Pancreas (tissue), 10 donors: Measurements from ENCODE around the gene PLS1. TPM values are rescaled to one million over a fixed set of nuclear protein-coding genes. Genes with fewer than 3 reads are reported as not detected.

ENCODE experiments used
- ATAC-seq, 4 donors: fragments of 200-7000 bp; cut with Tn5 transposase; one replicate each; pipeline versions ENCODE4 v1.8.0 to v1.9.1; 2020; ENCODE audit warnings: mild to moderate bottlenecking in 4 of 4, moderate library complexity in 4 of 4
- DNase-seq, 6 donors: peaks; one replicate each; pipeline ENCODE4 v3.0.0-alpha.2; 2020
- FAIRE-seq: peaks from 2 replicates; lab custom pipeline; 2012; peaks lifted over from hg19 to GRCh38; lab: Jason Lieb, UNC
- H3K27ac ChIP-seq, 4 donors: fragments of 200-600 bp; sonication (generic); 1 replicate in 3 of 4; 2 replicates in 1 of 4; pipeline versions ENCODE4 v1.5.0 to v1.8.0; 2020
- H3K27me3 ChIP-seq, 4 donors: fragments of 200-600 bp; one replicate each; pipeline ENCODE4 v1.8.0; 2021
- H3K36me3 ChIP-seq, 3 donors: fragments of 200-600 bp; sonication (generic) in 1 of 3; one replicate each; pipeline versions ENCODE4 v1.5.0 to v1.8.0; 2020 to 2021
- H3K4me1 ChIP-seq, 3 donors: fragments of 200-600 bp; one replicate each; pipeline ENCODE4 v1.8.0; 2021
- H3K4me3 ChIP-seq, 4 donors: fragments of 200-600 bp; sonication (generic) in 2 of 4; one replicate each; pipeline versions ENCODE4 v1.5.0 to v1.8.0; 2020 to 2021
- H3K9me3 ChIP-seq, 4 donors: fragments of 200-600 bp; one replicate each; pipeline ENCODE4 v1.8.0; 2021
- CTCF ChIP-seq, 4 donors: fragments of 200-600 bp; sonication (generic) in 3 of 4; IDR thresholded peaks; one replicate each; pipeline versions ENCODE4 v1.5.0 to v1.8.0; 2021; ENCODE audit warnings: antibody characterized with exemption in 4 of 4
- WGBS, 2 donors: extraction: QIAGEN DNeasy Blood & Tissue Kit; methylation state at CpG; one replicate each; pipeline ENCODE4 v1.1.7; 2013; 5-methylcytosine and 5-hydroxymethylcytosine counted together
- intact Hi-C, 3 donors: fragments of 100-400 bp; cut with DNase I; formaldehyde crosslinking; loops; one replicate each; pipeline versions ENCODE4 v1.11.1 to v1.14.2; 2022
- polyA plus RNA-seq, 2 donors: library from polyadenylated mRNA; stranded (reverse); fragments of 200-250 nt; gene quantifications; one replicate each; pipeline ENCODE4 v1.2.3, GENCODE V29; 2013
- total RNA-seq, 6 donors: library from RNA; stranded (reverse); fragmentation: NEBNext Ultra II Directional in 4 of 6; extraction: Animal tissue kit (Norgen Biotek cat#: 25700) in 4 of 6; gene quantifications; one replicate each; pipeline versions ENCODE4 v1.2.1 to v1.2.4, GENCODE V29; 2021 to 2023
- donor health status: healthy with polysubstance abuse.
- donor health status: DM: no; HTN: no; CAD: no; lungs with moderate emphysema.
- donor health status: DM: no; HTN: no; CAD: no.
- donor health status: control.
- donor health status: control.
- donor health status: Bipolar disorder and iron deficiency.
- donor health status: DM: yes; HTN: yes; CAD: no.
- donor health status: DM: no; HTN: no; CAD: no.
- donor health status: DM: no; HTN: no; CAD: no.
- donor health status: DM: yes; HTN: yes; CAD: no.

Gene PLS1
- total and polyA plus RNA-seq, 8 donors: 3.0 to 23.6 (median 10.2) TPM

- 82 to 93% methylated on average over 4 of the region's 4 CpGs for WGBS, 2 donors
- H3K4me3 ChIP-seq: no peak overlapping the region
- no peak overlapping the region for H3K27ac ChIP-seq
- intact Hi-C loops: no loop called here
- DNase-seq (no peak), FAIRE-seq (no peak), ATAC-seq (no peak)
- no peaks in the 10 kb centered on the region for H3K36me3 ChIP-seq
- no peaks in the 10 kb centered on the region for H3K27me3 ChIP-seq
- no peak for TF ChIP-seq CTCF (IDR thresholded peaks at IDR 0.05)
- no peaks in the 10 kb centered on the region for H3K4me1 ChIP-seq
- no peaks in the 10 kb centered on the region for H3K9me3 ChIP-seq
These were observed 119.9 kb downstream of the PLS1 start for GRCh38 chr3:142716102-142716501.

DNA sequence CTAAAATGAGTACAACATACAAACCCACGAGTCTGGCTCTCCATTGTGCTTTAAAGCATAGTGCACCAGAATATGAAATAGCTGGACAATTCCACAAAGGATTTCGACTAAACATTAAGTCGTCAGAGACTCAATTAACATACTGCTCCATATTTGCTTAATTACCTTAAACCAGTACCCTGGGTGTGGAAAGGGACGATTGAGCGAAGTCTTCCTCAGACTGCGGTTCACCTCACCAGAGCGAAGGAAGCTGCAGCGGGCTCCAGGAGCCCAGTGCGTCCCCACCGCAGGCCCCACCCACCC, 127.4 kb downstream of the PLS1 start:
- H3K4me1 ChIP-seq: no peaks in the 10 kb centered on the region
- H3K4me3 ChIP-seq: peak overlapping the region; percentile 50 to 74 (median 72)
- H3K36me3 ChIP-seq: no peaks in the 10 kb centered on the region
- no peak for DNase-seq
- H3K27me3 ChIP-seq: no peaks in the 10 kb centered on the region
- intact Hi-C loops: no loop called here
- WGBS, 2 donors: 0 to 1% methylated on average over 10 of the region's 10 CpGs
- H3K27ac ChIP-seq: no peak overlapping the region
- no peak for FAIRE-seq
- peak in 3 of 4 donors; percentile 17 to 27 (median 17) for ATAC-seq
- no peaks in the 10 kb centered on the region for H3K9me3 ChIP-seq
- TF ChIP-seq CTCF (IDR thresholded peaks at IDR 0.05): no peak

GRCh38 chr3:142723968-142724681, 127.9 kb downstream of the PLS1 start, which contains the start of gene TRPC1:
Gene TRPC1 (plus strand): TSS chr3:142724034. CDS start chr3:142724560, 526 bp downstream.
- peak within 1 kb of the TSS; percentile 50 to 74 (median 72) for H3K4me3 ChIP-seq
- no peaks in the 10 kb centered on the region for H3K9me3 ChIP-seq
- H3K27me3 ChIP-seq: no peaks in the 10 kb centered on the region
- intact Hi-C loops: no loop called here
- ATAC-seq (peak; percentile 85 to 94 (median 94)), FAIRE-seq (no peak), DNase-seq (peak; percentile 49 to 84 (median 65))
- whole genome bisulfite sequencing, 2 donors: 0 to 1% methylated on average over 44 to 73 of the region's 73 CpGs
- TF ChIP-seq CTCF (IDR thresholded peaks at IDR 0.05): no peak
- H3K4me1 ChIP-seq: no peaks in the 10 kb centered on the region
- H3K27ac ChIP-seq: peak within 1 kb of the TSS in 3 of 4 donors; percentile 33 to 58 (median 39)
- H3K36me3 ChIP-seq: no peaks in the 10 kb centered on the region

DNA sequence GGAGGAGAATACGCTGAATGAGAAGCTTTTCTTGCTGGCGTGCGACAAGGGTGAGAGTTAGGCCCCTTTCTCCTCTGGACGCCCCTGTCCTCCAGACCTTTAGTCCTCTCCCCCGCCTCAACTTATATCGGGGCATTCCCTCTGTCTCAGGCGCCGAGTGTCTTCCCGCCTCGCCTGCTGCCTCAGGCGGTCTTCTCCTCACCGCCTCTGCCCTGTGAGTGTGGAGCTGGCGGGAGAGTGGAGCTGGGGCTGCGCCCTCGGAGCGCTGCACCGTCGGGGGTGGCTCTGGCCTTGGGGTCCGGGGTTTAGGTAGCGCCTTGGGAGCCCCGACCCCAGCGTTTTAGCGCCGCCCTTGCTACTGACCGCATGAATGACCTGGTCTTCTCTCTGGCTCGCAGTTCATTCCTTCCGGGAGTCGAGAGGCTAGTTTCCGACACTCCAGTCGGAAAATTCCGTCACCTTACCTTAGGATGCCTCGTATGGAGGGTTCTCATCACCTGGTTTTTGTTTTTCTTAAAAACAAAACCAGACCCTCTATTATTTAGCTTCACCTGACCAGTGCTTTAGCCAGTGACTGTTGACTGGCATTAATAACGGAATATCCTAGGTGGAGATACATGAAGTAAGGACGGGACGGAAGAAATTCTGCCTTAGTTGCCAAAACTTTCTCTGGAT, 128.6 kb downstream of the PLS1 start:
- ATAC-seq (peak; percentile 32 to 62 (median 46)), FAIRE-seq (no peak), DNase-seq (peak; percentile 6 to 67 (median 16))
- H3K27me3 ChIP-seq: no peaks in the 10 kb centered on the region
- no peak for TF ChIP-seq CTCF (IDR thresholded peaks at IDR 0.05)
- H3K4me1 ChIP-seq: no peaks in the 10 kb centered on the region
- H3K4me3 ChIP-seq: peak overlapping the region; percentile 50 to 74 (median 72)
- intact Hi-C loops: no loop called here
- peak overlapping the region in 3 of 4 donors; percentile 33 to 58 (median 39) for H3K27ac ChIP-seq
- no peaks in the 10 kb centered on the region for H3K36me3 ChIP-seq
- H3K9me3 ChIP-seq: no peaks in the 10 kb centered on the region
- WGBS, 2 donors: 11 to 15% methylated on average over 34 to 35 of the region's 35 CpGs

GRCh38 chr3:142725357-142725739, 129.2 kb downstream of the PLS1 start:
- ATAC-seq (no peak), DNase-seq (no peak), FAIRE-seq (no peak)
- Histone ChIP-seq H3K36me3 (no peaks in the 10 kb centered on the region), H3K4me3 (no peak overlapping the region), H3K27me3 (no peaks in the 10 kb centered on the region), H3K27ac (no peak overlapping the region), H3K4me1 (no peaks in the 10 kb centered on the region), H3K9me3 (no peaks in the 10 kb centered on the region)
- TF ChIP-seq CTCF (IDR thresholded peaks at IDR 0.05): no peak
- 77 to 82% methylated on average over 5 of the region's 5 CpGs for WGBS, 2 donors
- intact Hi-C loops: no loop called here
